ENCODE data around the gene PGBD1.

Gene PGBD1

DNA sequence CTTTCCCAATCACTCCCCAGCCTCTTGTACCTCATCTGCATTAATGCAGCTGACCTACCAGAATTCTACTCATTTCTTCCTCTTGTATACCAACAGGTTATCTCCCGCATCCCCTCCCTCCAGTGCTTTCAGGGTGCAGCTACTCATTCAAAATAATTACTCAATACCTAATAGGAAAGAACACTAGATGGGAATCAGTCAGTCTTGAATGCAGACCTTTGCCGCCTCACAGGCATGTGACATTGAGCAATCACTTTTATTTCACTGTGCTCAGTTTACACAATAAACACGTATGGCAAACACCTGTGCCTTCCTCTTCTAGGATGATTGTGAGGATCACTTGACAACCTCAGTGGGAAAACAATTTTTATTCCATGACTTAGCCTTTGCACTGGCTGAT lies 41.3 kb downstream of the PGBD1 start:
- TF ChIP-seq FOXP2 (optimal IDR thresholded peaks at IDR 0.05; ENCODE audit: borderline replicate concordance, extremely low read depth, extremely low read length, insufficient read depth) (no peak), SIN3A (IDR thresholded peaks at IDR 0.05; ENCODE audit: borderline replicate concordance, insufficient read depth, low read length) (no peak), POLR2AphosphoS5 (IDR thresholded peaks at IDR 0.05; ENCODE audit: low read depth, low read length) (no peak), TAF1 (IDR thresholded peaks at IDR 0.05; ENCODE audit: borderline replicate concordance, insufficient read depth, low read length) (no peak)
- TF ChIP-seq, protein P1, sequence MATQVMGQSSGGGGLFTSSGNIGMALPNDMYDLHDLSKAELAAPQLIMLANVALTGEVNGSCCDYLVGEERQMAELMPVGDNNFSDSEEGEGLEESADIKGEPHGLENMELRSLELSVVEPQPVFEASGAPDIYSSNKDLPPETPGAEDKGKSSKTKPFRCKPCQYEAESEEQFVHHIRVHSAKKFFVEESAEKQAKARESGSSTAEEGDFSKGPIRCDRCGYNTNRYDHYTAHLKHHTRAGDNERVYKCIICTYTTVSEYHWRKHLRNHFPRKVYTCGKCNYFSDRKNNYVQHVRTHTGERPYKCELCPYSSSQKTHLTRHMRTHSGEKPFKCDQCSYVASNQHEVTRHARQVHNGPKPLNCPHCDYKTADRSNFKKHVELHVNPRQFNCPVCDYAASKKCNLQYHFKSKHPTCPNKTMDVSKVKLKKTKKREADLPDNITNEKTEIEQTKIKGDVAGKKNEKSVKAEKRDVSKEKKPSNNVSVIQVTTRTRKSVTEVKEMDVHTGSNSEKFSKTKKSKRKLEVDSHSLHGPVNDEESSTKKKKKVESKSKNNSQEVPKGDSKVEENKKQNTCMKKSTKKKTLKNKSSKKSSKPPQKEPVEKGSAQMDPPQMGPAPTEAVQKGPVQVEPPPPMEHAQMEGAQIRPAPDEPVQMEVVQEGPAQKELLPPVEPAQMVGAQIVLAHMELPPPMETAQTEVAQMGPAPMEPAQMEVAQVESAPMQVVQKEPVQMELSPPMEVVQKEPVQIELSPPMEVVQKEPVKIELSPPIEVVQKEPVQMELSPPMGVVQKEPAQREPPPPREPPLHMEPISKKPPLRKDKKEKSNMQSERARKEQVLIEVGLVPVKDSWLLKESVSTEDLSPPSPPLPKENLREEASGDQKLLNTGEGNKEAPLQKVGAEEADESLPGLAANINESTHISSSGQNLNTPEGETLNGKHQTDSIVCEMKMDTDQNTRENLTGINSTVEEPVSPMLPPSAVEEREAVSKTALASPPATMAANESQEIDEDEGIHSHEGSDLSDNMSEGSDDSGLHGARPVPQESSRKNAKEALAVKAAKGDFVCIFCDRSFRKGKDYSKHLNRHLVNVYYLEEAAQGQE (IDR thresholded peaks at IDR 0.05; ENCODE audit: insufficient read depth in 1 of 2, low read depth in 2 of 2, low read length in 2 of 2): no peak

DNA sequence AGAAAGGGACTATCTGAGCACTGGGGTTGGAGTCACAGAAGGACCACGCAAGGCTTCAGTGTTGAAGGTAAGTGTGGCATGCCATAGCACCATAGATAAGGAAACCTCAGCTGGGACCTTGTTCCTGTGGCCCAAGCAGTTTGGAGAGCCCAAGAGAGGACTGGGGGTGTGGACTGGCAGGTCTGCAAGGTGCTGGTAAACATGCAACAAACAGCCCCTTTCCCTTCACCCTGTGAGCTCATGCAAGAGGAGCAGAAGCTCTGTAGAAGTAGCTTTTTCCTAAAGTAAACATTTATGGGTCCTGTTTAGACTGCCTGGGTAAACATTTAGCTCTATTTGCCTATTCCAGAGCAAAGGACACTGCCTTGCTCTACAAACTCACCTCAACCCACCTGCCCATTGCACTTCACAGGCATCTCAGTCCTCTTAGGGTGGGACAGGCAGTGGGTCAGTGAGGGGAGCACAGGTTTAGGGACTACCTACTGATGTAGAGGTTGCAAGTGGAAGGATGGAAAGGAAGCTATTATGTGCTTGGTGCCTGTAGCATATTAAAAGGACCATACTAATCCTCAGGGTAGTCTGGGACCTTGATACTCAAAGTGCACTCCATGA lies 42.5 kb downstream of the PGBD1 start:
- TF ChIP-seq, protein P1 (IDR thresholded peaks at IDR 0.05; ENCODE audit: insufficient read depth in 1 of 2, low read depth in 2 of 2, low read length in 2 of 2): no peak
- TF ChIP-seq POLR2AphosphoS5 (IDR thresholded peaks at IDR 0.05; ENCODE audit: low read depth, low read length) (no peak), FOXP2 (optimal IDR thresholded peaks at IDR 0.05; ENCODE audit: borderline replicate concordance, extremely low read depth, extremely low read length, insufficient read depth) (no peak), SIN3A (IDR thresholded peaks at IDR 0.05; ENCODE audit: borderline replicate concordance, insufficient read depth, low read length) (no peak), TAF1 (IDR thresholded peaks at IDR 0.05; ENCODE audit: borderline replicate concordance, insufficient read depth, low read length) (no peak)

DNA sequence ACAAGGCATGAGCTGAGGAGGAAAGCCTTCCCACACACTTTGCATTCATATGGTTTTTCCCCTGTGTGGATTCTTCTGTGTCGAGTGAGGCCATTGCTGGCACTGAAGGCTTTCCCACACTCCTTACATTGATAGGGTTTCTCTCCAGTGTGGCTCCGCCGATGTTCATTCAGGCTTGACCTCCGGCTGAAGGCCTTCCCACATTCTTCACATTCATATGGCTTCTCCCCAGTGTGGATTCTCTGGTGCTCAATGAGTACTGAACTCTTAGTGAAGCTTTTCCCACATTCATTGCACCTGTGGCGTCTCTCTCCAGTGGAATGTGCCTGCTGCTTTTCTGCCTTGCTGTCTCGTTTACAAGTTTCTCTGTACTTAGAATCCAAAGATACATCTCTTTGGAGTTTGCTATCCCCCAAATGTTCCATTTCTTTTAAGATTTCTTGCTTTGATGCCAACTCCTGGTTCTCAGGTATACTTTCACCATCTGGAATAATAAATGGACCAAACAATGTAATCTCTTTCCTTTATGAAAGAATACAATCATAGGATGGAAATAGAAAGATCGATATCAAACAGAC lies 45.1 kb downstream of the PGBD1 start:
- TF ChIP-seq SIN3A (IDR thresholded peaks at IDR 0.05; ENCODE audit: borderline replicate concordance, insufficient read depth, low read length): no peak
- TF ChIP-seq TAF1 (IDR thresholded peaks at IDR 0.05; ENCODE audit: borderline replicate concordance, insufficient read depth, low read length): no peak
- TF ChIP-seq, protein P1 (IDR thresholded peaks at IDR 0.05; ENCODE audit: insufficient read depth in 1 of 2, low read depth in 2 of 2, low read length in 2 of 2): no peak
- no peak for TF ChIP-seq FOXP2 (optimal IDR thresholded peaks at IDR 0.05; ENCODE audit: borderline replicate concordance, extremely low read depth, extremely low read length, insufficient read depth)
- no peak for TF ChIP-seq POLR2AphosphoS5 (IDR thresholded peaks at IDR 0.05; ENCODE audit: low read depth, low read length)

DNA sequence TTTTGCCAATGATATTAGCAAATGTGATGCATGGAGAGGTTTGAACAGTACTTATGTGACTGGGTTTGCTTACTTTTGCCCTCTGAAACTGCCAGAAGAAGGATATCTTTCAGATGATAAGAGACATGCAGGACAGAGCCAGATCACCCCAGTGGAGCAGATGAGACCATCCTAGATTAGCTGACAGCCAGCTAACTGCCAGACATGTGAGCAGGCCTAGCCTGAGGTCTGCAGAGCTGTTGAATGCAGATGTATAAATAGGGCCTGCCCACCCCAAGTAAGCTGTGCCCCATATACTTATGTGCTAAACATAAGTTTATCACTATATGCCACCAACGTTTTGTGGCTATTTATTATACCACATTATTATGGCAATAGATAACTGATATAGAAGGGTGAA lies 48.7 kb downstream of the PGBD1 start:
- TF ChIP-seq SIN3A (IDR thresholded peaks at IDR 0.05; ENCODE audit: borderline replicate concordance, insufficient read depth, low read length) (no peak), TAF1 (IDR thresholded peaks at IDR 0.05; ENCODE audit: borderline replicate concordance, insufficient read depth, low read length) (no peak), FOXP2 (optimal IDR thresholded peaks at IDR 0.05; ENCODE audit: borderline replicate concordance, extremely low read depth, extremely low read length, insufficient read depth) (no peak)
- TF ChIP-seq, protein P1 (IDR thresholded peaks at IDR 0.05; ENCODE audit: insufficient read depth in 1 of 2, low read depth in 2 of 2, low read length in 2 of 2): no peak

Data from PFSK-1 (cell line).